Neural cell (in vitro differentiated cells): ENCODE data around the gene CACNA2D1. TPM values are rescaled to one million over a fixed set of nuclear protein-coding genes. Genes with fewer than 3 reads are reported as not detected.

ENCODE experiments used
- H2AFZ ChIP-seq: fragments of 200-600, 300-800 bp; sonication (generic), shearing (Covaris generic); 2 replicates; pipeline ENCODE4 v1.6.0; 2014; ENCODE audit warnings: low read depth, mild to moderate bottlenecking, antibody characterized with exemption, low read length, moderate library complexity
- H3F3A ChIP-seq: fragments of 200-600 bp; shearing (Covaris generic); 2 replicates; pipeline ENCODE4 v1.6.1; 2016; ENCODE audit warnings: mild to moderate bottlenecking, moderate library complexity, mixed read lengths, antibody characterized with exemption, low read length; ENCODE audit not compliant: insufficient read depth, poor library complexity, severe bottlenecking
- H3K27ac ChIP-seq: fragments of 200-600, 300-800 bp; sonication (generic), shearing (Covaris generic); 2 replicates; pipeline ENCODE4 v1.5.1; 2014; ENCODE audit warnings: mild to moderate bottlenecking, low read length, moderate library complexity
- H3K27me3 ChIP-seq: fragments of 300-800, 200-600 bp; sonication (generic), shearing (Covaris generic); 2 replicates; pipeline ENCODE4 v1.6.0; 2014; ENCODE audit warnings: mild to moderate bottlenecking, low read depth, low read length, moderate library complexity; ENCODE audit not compliant: insufficient read depth
- H3K36me3 ChIP-seq: fragments of 300-800, 200-600 bp; sonication (generic), shearing (Covaris generic); 2 replicates; pipeline ENCODE4 v1.5.1; 2014; ENCODE audit warnings: mild to moderate bottlenecking, antibody characterized with exemption, low read length, moderate library complexity; ENCODE audit not compliant: insufficient read depth
- H3K4me2 ChIP-seq: fragments of 300-800, 200-600 bp; sonication (generic), shearing (Covaris generic); 2 replicates; pipeline ENCODE4 v1.6.0; 2014; ENCODE audit warnings: mild to moderate bottlenecking, low read length
- H3K4me3 ChIP-seq: fragments of 300-800, 200-600 bp; sonication (generic), shearing (Covaris generic); 2 replicates; pipeline ENCODE4 v1.5.1; 2014; ENCODE audit warnings: mild to moderate bottlenecking, low read length, moderate library complexity
- H3K79me2 ChIP-seq: fragments of 200-600 bp; shearing (Covaris generic); replicated peaks from 2 replicates; pipeline ENCODE4 v1.6.0; 2014; ENCODE audit warnings: mild to moderate bottlenecking, low read length, moderate library complexity; ENCODE audit not compliant: insufficient read depth
- H3K9ac ChIP-seq: fragments of 300-800, 200-600 bp; sonication (generic), shearing (Covaris generic); 2 replicates; pipeline ENCODE4 v1.6.1; 2016; ENCODE audit warnings: mild to moderate bottlenecking, low read length, mixed read lengths
- H3K9me2 ChIP-seq: fragments of 200-600 bp; shearing (Covaris generic); 2 replicates; pipeline ENCODE4 v1.6.1; 2016; ENCODE audit warnings: mild to moderate bottlenecking, low read length, mixed read lengths; ENCODE audit not compliant: insufficient read depth
- H3K9me3 ChIP-seq: fragments of 200-600, 300-800 bp; sonication (generic), shearing (Covaris generic); 2 replicates; pipeline ENCODE4 v1.6.1; 2016; ENCODE audit warnings: mild to moderate bottlenecking, mixed run types, low read length, moderate library complexity, mixed read lengths
- H4K20me1 ChIP-seq: fragments of 200-600 bp; shearing (Covaris generic); 2 replicates; pipeline ENCODE4 v1.6.1; 2016; ENCODE audit warnings: mild to moderate bottlenecking, mixed run types; ENCODE audit not compliant: insufficient read depth
- CTCF ChIP-seq: fragments of 450-650 bp; IDR thresholded peaks from 2 replicates; pipeline ENCODE4 v1.5.1; 2014; ENCODE audit warnings: antibody characterized with exemption, mild to moderate bottlenecking, moderate library complexity; ENCODE audit not compliant: poor library complexity, severe bottlenecking
- EP300 ChIP-seq: fragments of 450-650 bp; conservative IDR thresholded peaks from 2 replicates; pipeline ENCODE4 v1.6.1; 2014; ENCODE audit warnings: antibody characterized with exemption, mild to moderate bottlenecking, moderate library complexity; ENCODE audit not compliant: poor library complexity, severe bottlenecking
- EZH2 ChIP-seq: fragments of 200-600, 300-800 bp; shearing (Covaris generic), sonication (generic); IDR thresholded peaks from 2 replicates; pipeline ENCODE4 v1.6.1; 2014; ENCODE audit warnings: antibody characterized with exemption, low read length, borderline replicate concordance, mild to moderate bottlenecking; ENCODE audit not compliant: insufficient read depth, poor library complexity, severe bottlenecking
- MXI1 ChIP-seq: fragments of 450-650 bp; conservative IDR thresholded peaks from 2 replicates; pipeline ENCODE4 v1.6.1; 2014; ENCODE audit warnings: antibody characterized with exemption, mild to moderate bottlenecking; ENCODE audit not compliant: poor library complexity, severe bottlenecking
- POLR2AphosphoS5 ChIP-seq: IDR thresholded peaks from 2 replicates; pipeline ENCODE4 v1.6.1; 2012
- RAD21 ChIP-seq: fragments of 450-650 bp; conservative IDR thresholded peaks from 2 replicates; pipeline ENCODE4 v1.6.1; 2014; ENCODE audit warnings: antibody characterized with exemption, mild to moderate bottlenecking, moderate library complexity
- REST ChIP-seq: IDR thresholded peaks from 2 replicates; pipeline ENCODE4 v1.6.1; 2012; ENCODE audit warnings: borderline replicate concordance
- SMC3 ChIP-seq: fragments of 450-650 bp; conservative IDR thresholded peaks from 2 replicates; pipeline ENCODE4 v1.6.1; 2014; ENCODE audit warnings: antibody characterized with exemption, mild to moderate bottlenecking, moderate library complexity; ENCODE audit not compliant: poor library complexity
- TAF1 ChIP-seq: IDR thresholded peaks from 2 replicates; pipeline ENCODE4 v1.6.1; 2012; ENCODE audit warnings: low read depth
- polyA plus RNA-seq: library from polyadenylated mRNA; depleted of rRNA; stranded (reverse); fragments of >200 nt; gene quantifications from 2 replicates; pipeline ENCODE4 v1.2.3, GENCODE V29; 2014

CACNA2D1 gene
- polyA plus RNA-seq, 1 donor from 2014 or later, result 7.0 TPM

GRCh38 chr7:82384051-82384464 lies 59.5 kb downstream of the CACNA2D1 start:
- H3K4me3 ChIP-seq, result no peak overlapping the region
- no peak overlapping the region for H2AFZ ChIP-seq
- H3K79me2 ChIP-seq, result no peaks in the 10 kb centered on the region
- H3F3A ChIP-seq, result no peaks in the 10 kb centered on the region
- no peaks in the 10 kb centered on the region for H3K9me2 ChIP-seq
- no peak overlapping the region for H3K9ac ChIP-seq
- H3K27me3 ChIP-seq, result peaks cover 69% of the 10 kb centered on the region
- no peaks in the 10 kb centered on the region for H4K20me1 ChIP-seq
- no peaks in the 10 kb centered on the region for H3K36me3 ChIP-seq
- TF ChIP-seq REST, result no peak
- TF ChIP-seq TAF1, result no peak
- no peak for TF ChIP-seq EP300
- TF ChIP-seq RAD21, result no peak
- TF ChIP-seq EZH2, result no peak
- TF ChIP-seq SMC3, result no peak
- TF ChIP-seq MXI1, result no peak
- TF ChIP-seq POLR2AphosphoS5, result no peak
- no peak for TF ChIP-seq CTCF
- H3K27ac ChIP-seq, result no peak overlapping the region
- H3K4me2 ChIP-seq, result no peak overlapping the region
- H3K9me3 ChIP-seq, result no peaks in the 10 kb centered on the region

- no peaks in the 10 kb centered on the region for H3K9me2 ChIP-seq
- H3K27me3 ChIP-seq, result peaks cover 71% of the 10 kb centered on the region
- no peaks in the 10 kb centered on the region for H3F3A ChIP-seq
- no peak overlapping the region for H3K4me2 ChIP-seq
- no peak overlapping the region for H2AFZ ChIP-seq
- TF ChIP-seq EZH2 (no peak), POLR2AphosphoS5 (no peak), CTCF (no peak), TAF1 (no peak), SMC3 (no peak)
- no peaks in the 10 kb centered on the region for H4K20me1 ChIP-seq
- no peak overlapping the region for H3K9ac ChIP-seq
- no peaks in the 10 kb centered on the region for H3K36me3 ChIP-seq
- no peaks in the 10 kb centered on the region for H3K79me2 ChIP-seq
- no peak overlapping the region for H3K4me3 ChIP-seq
- H3K27ac ChIP-seq, result no peak overlapping the region
- H3K9me3 ChIP-seq, result no peaks in the 10 kb centered on the region
Observed at GRCh38 chr7:82382276-82382675, 61.3 kb downstream of the CACNA2D1 start.
